B cell (primary cell): ENCODE measurements around the gene ZCCHC7. TPM values are rescaled to one million over a fixed set of nuclear protein-coding genes. Genes with fewer than 3 reads are reported as not detected.

Experiments
- ATAC-seq: fragments of 200-7000 bp; cut with Tn5 transposase; one replicate; pipeline ENCODE4 v1.10.0; 2021; ENCODE audit warnings: low read depth, mild to moderate bottlenecking, moderate number of reproducible peaks, moderate library complexity
- CTCF ChIA-PET: fragments of 350-600 bp; sonication (Branson Sonifier 250); formaldehyde crosslinking; loops from one replicate; lab custom pipeline; 2021; ENCODE audit warnings: antibody characterized with exemption, inconsistent platforms; lab: Charles Lee
- POLR2A ChIA-PET: fragments of 350-600 bp; sonication (Branson Sonifier 250); formaldehyde crosslinking; loops from one replicate; lab custom pipeline; 2021; ENCODE audit warnings: antibody characterized with exemption; lab: Charles Lee
- DNase-seq: peaks from one replicate; pipeline ENCODE4 v3.0.0; 2013
- H2AFZ ChIP-seq: 2 replicates; pipeline ENCODE4 v1.6.1; 2012; ENCODE audit warnings: mild to moderate bottlenecking, low read depth, low read length; ENCODE audit not compliant: insufficient read depth, poor library complexity, severe bottlenecking
- H3K27ac ChIP-seq, 2 donors: 1 replicate in 1 of 2; 2 replicates in 1 of 2; pipeline ENCODE4 v1.5.1; 2012 to 2013; ENCODE audit warnings: low read length in 2 of 2, mild to moderate bottlenecking in 2 of 2, moderate library complexity in 1 of 2
- H3K27me3 ChIP-seq, 4 experiments: fragments of 200-600 bp in 1 of 4; sonication (generic) in 1 of 4; replicated peaks in 1 of 4; 1 replicate in 2 of 4; 2 replicates in 2 of 4; pipeline versions ENCODE4 v1.6.1 to v1.7.0; 2013 to 2016; ENCODE audit warnings: low read length in 3 of 4, mild to moderate bottlenecking in 2 of 4, mixed read lengths in 1 of 4, moderate library complexity in 1 of 4; ENCODE audit not compliant: insufficient read depth in 4 of 4, control insufficient read depth in 3 of 4; ENCODE audit errors: control extremely low read depth in 1 of 4
- H3K36me3 ChIP-seq, 2 experiments: replicated peaks in 1 of 2; 1 replicate in 1 of 2; 2 replicates in 1 of 2; pipeline versions ENCODE4 v1.6.1 to v1.7.1; 2013; ENCODE audit warnings: low read length in 1 of 2; ENCODE audit not compliant: insufficient read depth in 2 of 2, control insufficient read depth in 1 of 2; ENCODE audit errors: control extremely low read depth in 1 of 2, extremely low read depth in 1 of 2
- H3K4me1 ChIP-seq, 2 donors: fragments of 200-600 bp in 1 of 2; sonication (generic) in 1 of 2; 1 replicate in 1 of 2; 2 replicates in 1 of 2; pipeline versions ENCODE4 v1.5.1 to v1.6.1; 2013 to 2017; ENCODE audit warnings: low read length in 2 of 2; ENCODE audit not compliant: control insufficient read depth in 2 of 2, insufficient read depth in 2 of 2
- H3K4me2 ChIP-seq: replicated peaks from 2 replicates; pipeline ENCODE3; 2012; ENCODE audit warnings: mild to moderate bottlenecking, low read depth, low read length; ENCODE audit not compliant: poor library complexity, severe bottlenecking
- H3K4me3 ChIP-seq, 5 experiments: fragments of 200-600 bp in 1 of 5; sonication (generic) in 1 of 5; 1 replicate in 3 of 5; 2 replicates in 2 of 5; pipeline versions ENCODE4 v1.5.1 to v1.7.0; 2011 to 2016; ENCODE audit warnings: low read length in 4 of 5, mild to moderate bottlenecking in 4 of 5, low read depth in 2 of 5, control low read depth in 1 of 5, moderate library complexity in 1 of 5; ENCODE audit not compliant: insufficient read depth in 1 of 5; ENCODE audit errors: control extremely low read depth in 1 of 5, extremely low read depth in 1 of 5
- H3K79me2 ChIP-seq: fragments of 200-600 bp; sonication (generic); one replicate; pipeline ENCODE4 v1.6.0; 2016; ENCODE audit warnings: low read length; ENCODE audit not compliant: control insufficient read depth, insufficient read depth
- H3K9ac ChIP-seq: fragments of 200-600 bp; sonication (generic); 2 replicates; pipeline ENCODE4 v1.6.1; 2017; ENCODE audit warnings: mild to moderate bottlenecking, low read length, moderate library complexity
- H3K9me3 ChIP-seq, 3 donors: one replicate each; pipeline versions ENCODE4 v1.6.1 to v1.7.1; 2013; ENCODE audit warnings: low read length in 2 of 3; ENCODE audit not compliant: control insufficient read depth in 2 of 3, insufficient read depth in 1 of 3; ENCODE audit errors: control extremely low read depth in 1 of 3
- H4K20me1 ChIP-seq: 2 replicates; pipeline ENCODE4 v1.6.0; 2012; ENCODE audit warnings: mild to moderate bottlenecking, low read length; ENCODE audit not compliant: insufficient read depth, control insufficient read depth, poor library complexity, severe bottlenecking
- H3K27ac Mint-ChIP-seq: one replicate; pipeline ENCODE4 v1.8.0; 2021; ENCODE audit warnings: mixed read lengths
- H3K27me3 Mint-ChIP-seq: one replicate; pipeline ENCODE4 v1.8.0; 2021; ENCODE audit warnings: mixed read lengths
- H3K4me1 Mint-ChIP-seq: one replicate; pipeline ENCODE4 v1.8.0; 2021; ENCODE audit warnings: mixed read lengths
- H3K4me3 Mint-ChIP-seq: one replicate; pipeline ENCODE4 v1.8.0; 2021; ENCODE audit warnings: mixed read lengths
- H3K9me3 Mint-ChIP-seq: one replicate; pipeline ENCODE4 v1.8.0; 2022; ENCODE audit warnings: mixed read lengths; ENCODE audit not compliant: insufficient read depth
- CTCF ChIP-seq: fragments of 200-600 bp; IDR thresholded peaks from one replicate; pipeline ENCODE4 v1.8.0; 2022; ENCODE audit warnings: antibody characterized with exemption, mild to moderate bottlenecking
- EZH2 ChIP-seq: IDR thresholded peaks from 2 replicates; pipeline ENCODE4 v1.6.1; 2012; ENCODE audit warnings: borderline replicate concordance, low read depth, mild to moderate bottlenecking, moderate library complexity, low read length; ENCODE audit not compliant: insufficient read depth, poor library complexity, severe bottlenecking
- WGBS: methylation state at CpG from one replicate; pipeline ENCODE4 v1.1.5; 2013; ENCODE audit warnings: missing lambda C conversion rate; ENCODE audit not compliant: insufficient coverage; 5-methylcytosine and 5-hydroxymethylcytosine counted together
- intact Hi-C: fragments of 100-400 bp; cut with micrococcal nuclease; formaldehyde crosslinking; loops from one replicate; pipeline ENCODE4 v1.10.0; 2022
- polyA plus RNA-seq: library from polyadenylated mRNA; depleted of rRNA; stranded (reverse); fragments of >200 nt; gene quantifications from 2 replicates; pipeline ENCODE4 v1.2.3, GENCODE V29; 2012
- total RNA-seq, 2 donors: library from RNA; stranded (reverse); fragments of 120-200 nt in 1 of 2; gene quantifications; 1 replicate in 1 of 2; 2 replicates in 1 of 2; pipeline versions ENCODE4 v1.2.3 to v1.2.4, GENCODE V29; 2013 to 2022

ZCCHC7 gene
- total and polyA plus RNA-seq, 2 donors (not counting 1 experiment from before 2014, with no cell fraction given): 56.3 to 83.5 TPM

DNA sequence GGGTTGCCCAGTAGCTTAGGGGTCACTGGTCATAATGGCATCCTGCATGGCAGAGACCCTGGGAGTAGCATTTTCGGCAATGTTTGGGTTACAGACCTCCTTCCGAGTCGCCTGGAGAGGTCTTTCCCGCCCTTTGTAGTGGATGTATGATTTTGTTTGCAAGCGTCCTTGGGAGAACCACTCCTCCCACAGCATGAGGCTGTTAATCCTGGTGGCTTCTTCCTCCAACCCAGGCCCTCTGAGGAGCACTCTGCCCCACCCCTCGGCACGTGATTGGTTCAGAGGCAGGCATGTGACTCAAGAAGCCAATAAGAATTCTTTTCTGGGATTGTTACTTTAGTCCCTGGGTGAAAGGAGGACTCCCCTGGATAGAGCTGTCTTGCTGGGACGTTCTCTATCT, 271.9 kb downstream of the ZCCHC7 start:
- no peaks in the 10 kb centered on the region for H3K27me3 ChIP-seq
- no peaks in the 10 kb centered on the region for H3K36me3 ChIP-seq
- DNase-seq (no peak), ATAC-seq (no peak)
- CTCF ChIA-PET: interaction anchor here (0.8 to 12.2 kb wide), 5 partner anchors 11 to 1179 kb away, joined by 3 to 139 read pairs (median 3); no protein-coding TSS in a partner anchor
- POLR2A ChIA-PET: interaction anchor here (0.6 to 0.7 kb wide), 3 partner anchors 68 to 119 kb away, joined by 3 to 4 read pairs (median 3); no protein-coding TSS in a partner anchor
- Mint-ChIP-seq H3K27me3 (no peaks in the 10 kb centered on the region), H3K4me1 (peaks cover 46% of the 10 kb centered on the region), H3K9me3 (no peaks in the 10 kb centered on the region), H3K4me3 (no peak overlapping the region), H3K27ac (no peak overlapping the region)
- no peak overlapping the region for H3K4me2 ChIP-seq
- no peak for TF ChIP-seq EZH2
- no peak for TF ChIP-seq CTCF
- WGBS: no CpG with 5 or more reads among the region's 8 CpGs
- no peak overlapping the region for H3K27ac ChIP-seq
- no peaks in the 10 kb centered on the region for H4K20me1 ChIP-seq
- no peaks in the 10 kb centered on the region for H3K79me2 ChIP-seq
- intact Hi-C loops: no loop called here
- H3K9me3 ChIP-seq: peaks cover 0 to 7% (median 0%) of the 10 kb centered on the region in 3 donors
- H2AFZ ChIP-seq: no peak overlapping the region
- H3K4me1 ChIP-seq: peaks cover 18 to 33% of the 10 kb centered on the region in 2 donors
- no peak overlapping the region for H3K4me3 ChIP-seq
- H3K9ac ChIP-seq: no peak overlapping the region

DNA sequence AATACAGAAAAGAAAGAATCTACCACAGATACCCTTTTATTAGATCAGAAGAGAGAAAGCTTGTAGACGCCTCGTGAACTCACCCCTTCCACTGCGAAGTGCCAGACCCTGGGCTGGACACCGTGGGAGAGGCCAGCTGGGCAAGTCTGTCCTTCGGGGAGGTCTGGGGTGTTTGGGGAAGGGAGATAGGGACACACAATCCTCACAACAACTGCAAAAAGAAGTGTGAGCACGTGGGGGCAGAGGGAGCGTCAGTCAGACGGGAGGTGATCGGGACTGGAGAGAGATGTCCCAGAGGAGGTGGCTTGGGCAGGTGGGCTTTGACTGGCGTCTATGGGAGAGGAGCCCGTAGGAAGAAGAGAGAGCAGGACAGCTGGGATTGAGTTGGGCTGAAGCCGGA, 274.9 kb downstream of the ZCCHC7 start:
- Mint-ChIP-seq H3K27me3 (no peaks in the 10 kb centered on the region), H3K9me3 (no peaks in the 10 kb centered on the region), H3K4me1 (peaks cover 52% of the 10 kb centered on the region), H3K27ac (peak overlapping the region; percentile 37), H3K4me3 (no peak overlapping the region)
- H3K9ac ChIP-seq: no peak overlapping the region
- ATAC-seq: no peak
- intact Hi-C loops: no loop called here
- H3K9me3 ChIP-seq: peaks cover 0 to 7% (median 0%) of the 10 kb centered on the region in 3 donors
- 75% methylated on average over 5 of the region's 12 CpGs for WGBS
- no peaks in the 10 kb centered on the region for H3K36me3 ChIP-seq
- no peak overlapping the region for H3K4me3 ChIP-seq
- DNase-seq: no peak
- ChIA-PET POLR2A (interaction anchor here (1.3 kb wide), 1 partner anchor 12 kb away, joined by 4 read pairs; no protein-coding TSS in a partner anchor), CTCF (interaction anchor here (0.9 to 12.2 kb wide), 8 partner anchors 9 to 399 kb away, joined by 3 to 139 read pairs (median 4); partner anchors contain the start of gene GRHPR)
- peaks cover 31% of the 10 kb centered on the region in 2 donors for H3K4me1 ChIP-seq
- no peak overlapping the region for H3K27ac ChIP-seq
- TF ChIP-seq EZH2 (no peak), CTCF (no peak)
- no peak overlapping the region for H2AFZ ChIP-seq
- no peaks in the 10 kb centered on the region for H3K79me2 ChIP-seq
- no peaks in the 10 kb centered on the region for H4K20me1 ChIP-seq
- no peak overlapping the region for H3K4me2 ChIP-seq
- H3K27me3 ChIP-seq: no peaks in the 10 kb centered on the region
